PC-3 (cell line): ENCODE results near the gene PLA2G2C.

ENCODE experiments used
- EZH2 ChIP-seq: fragments of 300-600 bp; sonication (generic); IDR thresholded peaks from one replicate; pipeline ENCODE4 v1.6.1; 2017; ENCODE audit warnings: antibody characterized with exemption, mild to moderate bottlenecking, low read length; ENCODE audit not compliant: unreplicated experiment
- TF ChIP-seq, protein P1 (sequence below): fragments of 300-600 bp; sonication (generic); conservative IDR thresholded peaks from 2 replicates; pipeline ENCODE4 v1.5.1; 2017; ENCODE audit warnings: antibody characterized with exemption, low read depth, mild to moderate bottlenecking, low read length

DNA sequence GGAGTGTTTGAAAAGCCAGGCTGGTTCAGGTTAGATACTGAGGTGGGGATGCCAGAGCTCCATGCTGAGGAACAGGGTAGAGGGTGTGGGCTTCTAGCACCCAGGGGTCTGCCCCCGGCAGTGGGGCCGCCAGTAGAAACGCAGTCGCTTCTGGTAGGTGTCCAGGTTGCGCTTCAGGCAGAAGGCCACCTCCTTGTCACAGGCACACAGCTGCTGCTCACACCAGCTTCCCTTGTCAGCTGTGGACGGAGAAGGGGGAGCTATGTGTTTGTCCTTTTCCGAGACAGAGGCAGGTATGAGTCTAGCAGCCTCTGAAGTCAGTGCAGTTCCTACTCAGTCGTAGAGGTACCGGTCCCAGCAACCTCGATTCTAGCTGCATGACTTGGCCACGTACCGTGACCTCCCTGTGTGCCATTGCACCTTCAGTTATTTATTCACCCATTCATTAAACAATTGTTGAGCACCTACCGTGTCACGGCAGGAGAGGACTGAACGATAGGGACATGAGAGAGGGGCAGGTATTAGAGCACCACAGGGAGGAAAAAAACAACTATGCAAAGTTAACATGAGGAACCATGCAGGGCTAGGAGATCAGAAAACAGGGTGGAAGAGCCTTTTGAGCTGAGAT, 72.2 kb downstream of the PLA2G2C start:
- TF ChIP-seq, protein P1, sequence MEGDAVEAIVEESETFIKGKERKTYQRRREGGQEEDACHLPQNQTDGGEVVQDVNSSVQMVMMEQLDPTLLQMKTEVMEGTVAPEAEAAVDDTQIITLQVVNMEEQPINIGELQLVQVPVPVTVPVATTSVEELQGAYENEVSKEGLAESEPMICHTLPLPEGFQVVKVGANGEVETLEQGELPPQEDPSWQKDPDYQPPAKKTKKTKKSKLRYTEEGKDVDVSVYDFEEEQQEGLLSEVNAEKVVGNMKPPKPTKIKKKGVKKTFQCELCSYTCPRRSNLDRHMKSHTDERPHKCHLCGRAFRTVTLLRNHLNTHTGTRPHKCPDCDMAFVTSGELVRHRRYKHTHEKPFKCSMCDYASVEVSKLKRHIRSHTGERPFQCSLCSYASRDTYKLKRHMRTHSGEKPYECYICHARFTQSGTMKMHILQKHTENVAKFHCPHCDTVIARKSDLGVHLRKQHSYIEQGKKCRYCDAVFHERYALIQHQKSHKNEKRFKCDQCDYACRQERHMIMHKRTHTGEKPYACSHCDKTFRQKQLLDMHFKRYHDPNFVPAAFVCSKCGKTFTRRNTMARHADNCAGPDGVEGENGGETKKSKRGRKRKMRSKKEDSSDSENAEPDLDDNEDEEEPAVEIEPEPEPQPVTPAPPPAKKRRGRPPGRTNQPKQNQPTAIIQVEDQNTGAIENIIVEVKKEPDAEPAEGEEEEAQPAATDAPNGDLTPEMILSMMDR = no peak
- TF ChIP-seq EZH2 = no peak
